Caco-2 (cell line): ENCODE measurements around the gene SIL1. TPM values are rescaled to one million over a fixed set of nuclear protein-coding genes. Genes with fewer than 3 reads are reported as not detected.

Experiments
- BruUV-seq: library from RNA; stranded (reverse); fragments of 400-500 nt; replicated peaks from 2 replicates; lab custom pipeline; 2021; lab: Mats Ljungman, UMichigan
- CTCF ChIA-PET: fragments of 300-600 bp; sonication (Branson Sonifier 250); formaldehyde crosslinking; loops from one replicate; lab custom pipeline; 2022; ENCODE audit warnings: antibody characterized with exemption; lab: Charles Lee
- POLR2A ChIA-PET: fragments of 300-600 bp; sonication (Branson Sonifier 250); formaldehyde crosslinking; loops from one replicate; lab custom pipeline; 2022; ENCODE audit warnings: antibody characterized with exemption; lab: Charles Lee
- DNase-seq, 2 experiments: peaks; one replicate each; pipeline versions ENCODE4 v3.0.0 to v3.0.0-alpha.2; 2020 to 2022
- H3K27me3 ChIP-seq: replicated peaks from 2 replicates; pipeline ENCODE4 v1.6.0; 2011; ENCODE audit warnings: low read length; ENCODE audit not compliant: control insufficient read depth, insufficient read depth
- H3K36me3 ChIP-seq: 2 replicates; pipeline ENCODE4 v1.5.1; 2011; ENCODE audit warnings: low read length; ENCODE audit not compliant: control insufficient read depth, insufficient read depth
- H3K4me1 ChIP-seq: fragments of 250-450 bp; sonication (Bioruptor Pico); 2 replicates; pipeline ENCODE4 v1.5.1; 2020; ENCODE audit warnings: mild to moderate bottlenecking
- H3K4me3 ChIP-seq: 2 replicates; pipeline ENCODE4 v1.5.1; 2011; ENCODE audit warnings: low read depth, mild to moderate bottlenecking, control low read depth, low read length
- H3K9me3 ChIP-seq: fragments of 250-450 bp; sonication (Bioruptor Pico); 2 replicates; pipeline ENCODE4 v1.5.1; 2020; ENCODE audit warnings: mild to moderate bottlenecking, moderate library complexity
- H3K27ac Mint-ChIP-seq: one replicate; pipeline ENCODE4 v1.8.0; 2022; ENCODE audit warnings: mixed read lengths; ENCODE audit not compliant: unreplicated experiment
- H3K27me3 Mint-ChIP-seq: one replicate; pipeline ENCODE4 v1.8.0; 2022; ENCODE audit warnings: mixed read lengths; ENCODE audit not compliant: insufficient read depth, unreplicated experiment
- H3K36me3 Mint-ChIP-seq: one replicate; pipeline ENCODE4 v1.8.0; 2022; ENCODE audit warnings: mild to moderate bottlenecking, mixed read lengths; ENCODE audit not compliant: insufficient read depth, unreplicated experiment
- H3K4me1 Mint-ChIP-seq: one replicate; pipeline ENCODE4 v1.8.0; 2022; ENCODE audit warnings: low read depth, mixed read lengths; ENCODE audit not compliant: unreplicated experiment
- H3K4me3 Mint-ChIP-seq: one replicate; pipeline ENCODE4 v1.8.0; 2022; ENCODE audit warnings: mild to moderate bottlenecking, moderate library complexity, mixed read lengths; ENCODE audit not compliant: unreplicated experiment
- H3K9me3 Mint-ChIP-seq: one replicate; pipeline ENCODE4 v1.8.0; 2022; ENCODE audit warnings: mixed read lengths; ENCODE audit not compliant: unreplicated experiment
- CTCF ChIP-seq, 2 experiments: fragments of 200-600 bp in 1 of 2; IDR thresholded peaks; 1 replicate in 1 of 2; 2 replicates in 1 of 2; pipeline versions ENCODE4 v1.5.1 to v1.8.0; 2011 to 2022; ENCODE audit warnings: antibody characterized with exemption in 1 of 2, control low read depth in 1 of 2, inconsistent platforms in 1 of 2, low read depth in 1 of 2, low read length in 1 of 2, mild to moderate bottlenecking in 1 of 2, moderate library complexity in 1 of 2; ENCODE audit not compliant: insufficient read depth in 1 of 2, severe bottlenecking in 1 of 2, unreplicated experiment in 1 of 2
- intact Hi-C: fragments of 100-400 bp; cut with micrococcal nuclease; formaldehyde crosslinking; loops from one replicate; pipeline ENCODE4 v1.10.0; 2022; ENCODE audit not compliant: unreplicated experiment
- total RNA-seq: library from RNA; stranded (reverse); gene quantifications from 2 replicates; pipeline ENCODE4 v1.2.3, GENCODE V29; 2022

Gene SIL1
- total RNA-seq, 1 experiment from 2014 or later, result 29.7 TPM

- Mint-ChIP-seq H3K4me3 (no peak overlapping the region), H3K27me3 (no peaks in the 10 kb centered on the region), H3K27ac (no peak overlapping the region), H3K4me1 (no peaks in the 10 kb centered on the region), H3K36me3 (peaks cover 5% of the 10 kb centered on the region), H3K9me3 (no peaks in the 10 kb centered on the region)
- Histone ChIP-seq H3K9me3 (no peaks in the 10 kb centered on the region), H3K4me1 (peaks cover 12% of the 10 kb centered on the region), H3K4me3 (no peak overlapping the region), H3K27me3 (no peaks in the 10 kb centered on the region), H3K36me3 (no peaks in the 10 kb centered on the region; the same call in none of the 2 replicates)
- POLR2A ChIA-PET, result no interaction called here
- CTCF ChIA-PET, result no interaction called here
- no peak for DNase-seq
- no peak for TF ChIP-seq CTCF (IDR thresholded peaks at IDR 0.05; ENCODE audit: insufficient read depth in 1 of 2, low read depth in 1 of 2, low read length in 1 of 2, severe bottlenecking in 1 of 2, unreplicated experiment in 1 of 2)
- no TSS peak for BruUV-seq
- intact Hi-C loops, result no loop called here
Measured at GRCh38 chr5:139120521-139120920, 77.6 kb downstream of the SIL1 start.

DNA sequence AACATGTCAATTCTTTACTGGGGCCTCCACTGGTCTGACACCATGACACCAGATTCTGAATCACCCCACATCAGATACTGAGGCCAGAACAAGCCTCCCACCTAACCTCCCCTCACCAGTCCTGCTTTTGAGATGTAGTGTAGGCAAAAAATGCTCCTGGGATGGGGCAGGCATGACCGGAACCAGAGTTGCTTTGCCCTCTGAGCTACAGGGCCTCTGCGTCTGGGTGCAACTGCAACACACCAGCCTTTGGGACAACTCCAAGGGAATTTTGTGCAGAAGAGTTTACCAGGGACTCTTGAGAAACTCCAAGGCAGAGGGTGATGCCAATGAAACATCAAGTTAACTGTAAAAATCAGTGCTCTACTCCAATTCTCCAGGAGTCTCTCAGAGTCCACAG, 79.4 kb downstream of the SIL1 start:
- no peak overlapping the region for H3K4me3 Mint-ChIP-seq
- no peaks in the 10 kb centered on the region for H3K27me3 Mint-ChIP-seq
- H3K4me1 ChIP-seq, result peaks cover 12% of the 10 kb centered on the region
- no peaks in the 10 kb centered on the region; the same call in none of the 2 replicates for H3K36me3 ChIP-seq
- no peak for TF ChIP-seq CTCF (IDR thresholded peaks at IDR 0.05; ENCODE audit: insufficient read depth in 1 of 2, low read depth in 1 of 2, low read length in 1 of 2, severe bottlenecking in 1 of 2, unreplicated experiment in 1 of 2)
- H3K9me3 Mint-ChIP-seq, result peaks cover under 1% of the 10 kb centered on the region
- POLR2A ChIA-PET, result no interaction called here
- no peaks in the 10 kb centered on the region for H3K4me1 Mint-ChIP-seq
- no TSS peak for BruUV-seq
- H3K4me3 ChIP-seq, result no peak overlapping the region
- no peaks in the 10 kb centered on the region for H3K27me3 ChIP-seq
- intact Hi-C loops, result no loop called here
- H3K27ac Mint-ChIP-seq, result no peak overlapping the region
- CTCF ChIA-PET, result no interaction called here
- DNase-seq, result no peak
- H3K36me3 Mint-ChIP-seq, result peaks cover 5% of the 10 kb centered on the region
- no peaks in the 10 kb centered on the region for H3K9me3 ChIP-seq

- H3K27me3 Mint-ChIP-seq, result no peaks in the 10 kb centered on the region
- DNase-seq, result peak; percentile 26 to 43
- Histone ChIP-seq H3K9me3 (no peaks in the 10 kb centered on the region), H3K36me3 (no peaks in the 10 kb centered on the region; the same call in none of the 2 replicates), H3K27me3 (no peaks in the 10 kb centered on the region), H3K4me1 (peaks cover 12% of the 10 kb centered on the region), H3K4me3 (no peak overlapping the region)
- H3K4me3 Mint-ChIP-seq, result no peak overlapping the region
- intact Hi-C loops, result no loop called here
- peaks cover 5% of the 10 kb centered on the region for H3K36me3 Mint-ChIP-seq
- TF ChIP-seq CTCF (IDR thresholded peaks at IDR 0.05; ENCODE audit: insufficient read depth in 1 of 2, low read depth in 1 of 2, low read length in 1 of 2, severe bottlenecking in 1 of 2, unreplicated experiment in 1 of 2), result no peak
- no peaks in the 10 kb centered on the region for H3K4me1 Mint-ChIP-seq
- BruUV-seq, result no TSS peak
- H3K27ac Mint-ChIP-seq, result no peak overlapping the region
- ChIA-PET CTCF (interaction anchor here (0.6 kb wide), 1 partner anchor 116 kb away, joined by 3 read pairs; no protein-coding TSS in a partner anchor), POLR2A (no interaction called here)
- H3K9me3 Mint-ChIP-seq, result peaks cover 10% of the 10 kb centered on the region
Measured at GRCh38 chr5:139117342-139117884, 80.8 kb downstream of the SIL1 start.
